AG04449 (cell line): ENCODE data around the gene PYHIN1.

Experiments
- CTCF ChIA-PET: fragments of 350-600 bp; formaldehyde crosslinking; extraction: SDS; loops from one replicate; lab custom pipeline; 2021; ENCODE audit warnings: antibody characterized with exemption; lab: Yijun Ruan, JAX
- POLR2A ChIA-PET: fragments of 400-600, 350-600 bp; formaldehyde crosslinking; extraction: SDS; loops from one replicate; lab custom pipeline; 2020; ENCODE audit warnings: antibody characterized with exemption, inconsistent platforms; lab: Yijun Ruan, JAX
- DNase-seq: peaks from one replicate; pipeline ENCODE4 v3.0.0-alpha.2; 2010; ENCODE audit warnings: low read depth, low spot score
- H3K4me3 ChIP-seq: 2 replicates; pipeline ENCODE4 v1.5.1; 2011; ENCODE audit warnings: low read depth, mild to moderate bottlenecking, control low read depth, low read length
- TF ChIP-seq, protein P1 (sequence below): IDR thresholded peaks from one replicate; pipeline ENCODE4 v1.5.1; 2011; ENCODE audit warnings: mild to moderate bottlenecking, moderate library complexity, low read length, control low read depth, inconsistent platforms; ENCODE audit not compliant: insufficient read depth; ENCODE audit errors: missing control alignments

Gene PYHIN1

GRCh38 chr1:158931055-158931737 is at the start of gene PYHIN1:
Gene PYHIN1, plus strand, starts transcription at chr1:158931552. Its CDS starts 5,359 bp downstream, at chr1:158936911.
- no peak for DNase-seq
- H3K4me3 ChIP-seq = no peak within 1 kb of the TSS
- POLR2A ChIA-PET = no interaction called here
- CTCF ChIA-PET = no interaction called here
- TF ChIP-seq, protein P1, sequence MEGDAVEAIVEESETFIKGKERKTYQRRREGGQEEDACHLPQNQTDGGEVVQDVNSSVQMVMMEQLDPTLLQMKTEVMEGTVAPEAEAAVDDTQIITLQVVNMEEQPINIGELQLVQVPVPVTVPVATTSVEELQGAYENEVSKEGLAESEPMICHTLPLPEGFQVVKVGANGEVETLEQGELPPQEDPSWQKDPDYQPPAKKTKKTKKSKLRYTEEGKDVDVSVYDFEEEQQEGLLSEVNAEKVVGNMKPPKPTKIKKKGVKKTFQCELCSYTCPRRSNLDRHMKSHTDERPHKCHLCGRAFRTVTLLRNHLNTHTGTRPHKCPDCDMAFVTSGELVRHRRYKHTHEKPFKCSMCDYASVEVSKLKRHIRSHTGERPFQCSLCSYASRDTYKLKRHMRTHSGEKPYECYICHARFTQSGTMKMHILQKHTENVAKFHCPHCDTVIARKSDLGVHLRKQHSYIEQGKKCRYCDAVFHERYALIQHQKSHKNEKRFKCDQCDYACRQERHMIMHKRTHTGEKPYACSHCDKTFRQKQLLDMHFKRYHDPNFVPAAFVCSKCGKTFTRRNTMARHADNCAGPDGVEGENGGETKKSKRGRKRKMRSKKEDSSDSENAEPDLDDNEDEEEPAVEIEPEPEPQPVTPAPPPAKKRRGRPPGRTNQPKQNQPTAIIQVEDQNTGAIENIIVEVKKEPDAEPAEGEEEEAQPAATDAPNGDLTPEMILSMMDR = no peak

DNA sequence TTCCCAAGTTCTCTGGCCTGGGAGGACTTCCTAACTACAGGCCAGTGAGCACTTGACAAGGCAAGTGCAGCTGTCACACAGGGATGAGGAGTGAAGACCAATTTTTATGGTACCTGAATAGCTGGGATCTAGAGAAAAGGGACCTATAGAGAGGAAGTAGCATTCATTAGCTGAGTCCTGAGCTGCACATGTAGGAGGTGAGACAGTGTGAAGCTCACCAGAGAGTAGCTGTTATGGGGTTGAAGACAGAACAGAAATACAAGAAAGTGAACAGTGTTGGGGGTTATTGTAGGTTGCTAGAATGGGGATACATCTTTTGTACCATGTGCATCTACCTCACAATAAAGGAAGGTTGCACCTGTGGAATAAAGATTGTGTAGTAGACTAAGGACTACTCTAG is 37.7 kb upstream of the PYHIN1 start:
- no peak overlapping the region for H3K4me3 ChIP-seq
- POLR2A ChIA-PET = no interaction called here
- TF ChIP-seq, protein P1 = no peak
- DNase-seq = no peak
- CTCF ChIA-PET = no interaction called here

DNA sequence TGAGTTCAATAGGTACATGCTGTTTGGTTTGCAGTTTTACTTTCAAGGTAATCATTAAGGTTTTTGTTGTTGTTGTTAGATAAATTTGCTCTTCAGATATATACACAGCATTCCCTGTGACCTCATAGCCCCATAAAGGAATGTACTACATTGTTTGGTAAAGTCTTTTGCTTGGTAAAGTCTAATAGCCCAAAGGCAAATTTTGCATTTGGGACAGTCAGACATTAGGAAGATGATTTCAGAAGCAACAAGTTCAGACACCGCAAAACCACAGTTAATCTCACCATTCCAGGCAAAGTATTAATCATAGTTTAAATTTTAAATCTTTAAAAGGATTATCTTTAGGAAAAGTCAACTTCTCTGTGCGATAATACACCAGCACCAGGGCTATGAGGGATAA is 32.6 kb upstream of the PYHIN1 start:
- ChIA-PET POLR2A (no interaction called here), CTCF (no interaction called here)
- no peak overlapping the region for H3K4me3 ChIP-seq
- TF ChIP-seq, protein P1 = no peak
- DNase-seq = no peak

DNA sequence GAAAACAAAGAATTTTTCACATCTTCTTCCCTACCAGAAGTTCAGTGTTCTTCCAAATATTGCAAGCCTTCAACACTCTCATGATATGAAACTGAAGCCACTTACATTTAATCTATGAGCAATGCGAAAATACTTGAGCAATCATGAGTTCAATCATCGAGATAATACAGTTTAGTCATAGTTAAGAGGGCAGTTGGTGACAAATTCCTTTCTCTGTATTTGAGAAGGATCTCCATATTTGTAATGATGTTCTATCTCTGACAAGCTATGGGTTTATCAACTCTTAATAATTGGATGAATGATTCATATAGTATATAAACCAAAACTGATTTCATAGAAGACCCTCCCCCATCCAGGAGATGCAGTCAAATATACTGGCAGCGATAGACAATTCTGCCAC is 29.7 kb upstream of the PYHIN1 start:
- H3K4me3 ChIP-seq = no peak overlapping the region
- ChIA-PET CTCF (interaction anchor here (0.9 kb wide), 1 partner anchor 10 kb away, joined by 3 read pairs; no protein-coding TSS in a partner anchor), POLR2A (no interaction called here)
- TF ChIP-seq, protein P1 = no peak
- DNase-seq = no peak

GRCh38 chr1:158916085-158916484 is 15.3 kb upstream of the PYHIN1 start:
- no peak overlapping the region for H3K4me3 ChIP-seq
- CTCF ChIA-PET = no interaction called here
- POLR2A ChIA-PET = no interaction called here
- TF ChIP-seq, protein P1 = no peak
- DNase-seq = no peak

- H3K4me3 ChIP-seq = no peak overlapping the region
- TF ChIP-seq, protein P1 = no peak
- ChIA-PET CTCF (no interaction called here), POLR2A (no interaction called here)
- no peak for DNase-seq
Observed at GRCh38 chr1:158924677-158925076, 6.7 kb upstream of the PYHIN1 start.
